ENCODE results near the gene PDLIM7.
"Not testable (repeated sequence)": the region's sequence is repeated elsewhere in the genome, so short reads cannot be mapped to it uniquely, and the experiment has no call there.

PDLIM7 gene

DNA sequence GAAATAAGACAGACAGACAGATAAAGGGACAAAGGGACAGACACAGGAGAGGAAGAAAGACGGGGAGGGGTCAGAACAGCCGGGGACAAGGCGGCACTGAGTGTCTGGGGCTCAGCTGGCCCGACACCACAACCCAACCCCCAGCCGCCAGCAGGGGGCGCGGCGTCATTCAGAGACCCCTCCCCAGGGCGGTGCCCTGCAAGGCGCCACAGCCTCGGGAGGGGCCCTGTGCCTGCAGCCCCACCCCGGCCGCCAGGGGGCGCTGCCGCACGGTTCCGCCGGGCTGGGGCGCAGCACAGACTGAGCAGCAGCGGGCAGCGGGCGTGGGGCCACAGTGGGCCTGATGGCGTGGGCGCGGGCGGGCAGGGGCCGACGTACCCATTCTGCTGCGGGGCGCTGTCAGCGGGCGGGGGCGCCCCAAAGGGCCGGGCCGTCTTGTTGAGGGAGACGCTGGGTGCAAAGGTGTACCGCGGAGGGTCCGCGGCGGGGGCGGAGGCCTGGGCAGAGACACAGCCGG lies 5.9 kb downstream of the PDLIM7 start:
- Histone ChIP-seq H3K36me3 (ENCODE audit: control insufficient read depth in 2 of 2, insufficient read depth in 2 of 2, low read length in 2 of 2) (peaks cover 5 to 9% of the 10 kb centered on the region in 2 donors), H3K4me3 (ENCODE audit: low read length in 2 of 2) (no peak overlapping the region), H3K27ac (ENCODE audit: low read depth in 2 of 2, low read length in 2 of 2) (no peak overlapping the region), H3K9ac (ENCODE audit: low read depth in 1 of 2, low read length in 2 of 2) (no peak overlapping the region), H3K27me3 (ENCODE audit: control insufficient read depth in 2 of 2, insufficient read depth in 2 of 2, low read length in 2 of 2) (no peaks in the 10 kb centered on the region), H3K4me1 (ENCODE audit: control insufficient read depth in 2 of 2, insufficient read depth in 2 of 2, low read length in 2 of 2) (peaks cover 20 to 22% of the 10 kb centered on the region in 2 donors), H3K9me3 (ENCODE audit: control insufficient read depth in 2 of 2, low read length in 2 of 2) (no peaks in the 10 kb centered on the region)

- Histone ChIP-seq H3K9me3 (ENCODE audit: control insufficient read depth in 2 of 2, low read length in 2 of 2) (no peaks in the 10 kb centered on the region), H3K27me3 (ENCODE audit: control insufficient read depth in 2 of 2, insufficient read depth in 2 of 2, low read length in 2 of 2) (no peaks in the 10 kb centered on the region), H3K4me1 (ENCODE audit: control insufficient read depth in 2 of 2, insufficient read depth in 2 of 2, low read length in 2 of 2) (peaks cover 18 to 21% of the 10 kb centered on the region in 2 donors), H3K9ac (ENCODE audit: low read depth in 1 of 2, low read length in 2 of 2) (no peak overlapping the region), H3K4me3 (ENCODE audit: low read length in 2 of 2) (no peak overlapping the region), H3K27ac (ENCODE audit: low read depth in 2 of 2, low read length in 2 of 2) (no peak overlapping the region), H3K36me3 (ENCODE audit: control insufficient read depth in 2 of 2, insufficient read depth in 2 of 2, low read length in 2 of 2) (peaks cover 5 to 12% of the 10 kb centered on the region in 2 donors)
These were observed 6.4 kb downstream of the PDLIM7 start for GRCh38 chr5:177490992-177491391.

GRCh38 chr5:177490311-177490991 lies 7.0 kb downstream of the PDLIM7 start:
- Histone ChIP-seq H3K27ac (ENCODE audit: low read depth in 2 of 2, low read length in 2 of 2) (no peak overlapping the region), H3K36me3 (ENCODE audit: control insufficient read depth in 2 of 2, insufficient read depth in 2 of 2, low read length in 2 of 2) (peaks cover 5 to 12% of the 10 kb centered on the region in 2 donors), H3K27me3 (ENCODE audit: control insufficient read depth in 2 of 2, insufficient read depth in 2 of 2, low read length in 2 of 2) (no peaks in the 10 kb centered on the region), H3K4me3 (ENCODE audit: low read length in 2 of 2) (no peak overlapping the region), H3K9me3 (ENCODE audit: control insufficient read depth in 2 of 2, low read length in 2 of 2) (no peaks in the 10 kb centered on the region), H3K9ac (ENCODE audit: low read depth in 1 of 2, low read length in 2 of 2) (no peak overlapping the region), H3K4me1 (ENCODE audit: control insufficient read depth in 2 of 2, insufficient read depth in 2 of 2, low read length in 2 of 2) (peaks cover 13 to 15% of the 10 kb centered on the region in 2 donors)

DNA sequence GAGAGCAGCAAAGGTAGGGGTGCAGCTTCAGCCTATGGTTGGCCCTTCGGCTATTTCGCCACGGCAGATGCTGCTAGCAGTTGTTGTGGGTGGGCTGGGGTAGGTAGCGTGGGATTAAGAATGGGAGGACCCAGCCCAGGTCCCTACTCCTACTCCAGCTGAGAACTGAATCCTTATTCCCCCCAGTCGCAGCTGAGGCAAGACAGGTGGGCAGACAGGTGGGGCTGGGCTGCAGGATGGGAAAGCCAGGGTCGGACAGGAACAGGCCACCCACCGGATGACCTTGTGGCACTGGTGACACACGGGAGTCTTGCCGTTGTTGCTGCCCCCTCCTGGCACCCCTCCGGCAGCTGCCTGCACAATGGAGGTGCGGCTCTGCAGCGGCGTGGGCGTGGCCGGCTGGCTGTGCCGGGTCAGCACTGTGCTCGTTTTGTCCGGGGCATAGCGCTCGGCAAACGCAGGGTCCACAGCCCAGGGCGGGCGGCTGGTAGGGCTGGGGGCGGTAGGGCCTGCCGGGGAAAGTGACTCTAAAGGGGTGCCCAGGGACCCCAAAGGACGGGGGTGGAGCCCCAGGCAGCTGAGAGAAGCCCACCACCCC lies 8.2 kb downstream of the PDLIM7 start:
- Histone ChIP-seq H3K27ac (ENCODE audit: low read depth in 2 of 2, low read length in 2 of 2) (no peak overlapping the region), H3K36me3 (ENCODE audit: control insufficient read depth in 2 of 2, insufficient read depth in 2 of 2, low read length in 2 of 2) (peaks cover 5 to 14% of the 10 kb centered on the region in 2 donors), H3K27me3 (ENCODE audit: control insufficient read depth in 2 of 2, insufficient read depth in 2 of 2, low read length in 2 of 2) (no peaks in the 10 kb centered on the region)

GRCh38 chr5:177487975-177488374 lies 9.4 kb downstream of the PDLIM7 start:
- Histone ChIP-seq H3K36me3 (ENCODE audit: control insufficient read depth in 2 of 2, insufficient read depth in 2 of 2, low read length in 2 of 2) (peaks cover 8 to 17% of the 10 kb centered on the region in 2 donors), H3K4me3 (ENCODE audit: low read length in 2 of 2) (no peak overlapping the region), H3K9me3 (ENCODE audit: control insufficient read depth in 2 of 2, low read length in 2 of 2) (no peaks in the 10 kb centered on the region), H3K27me3 (ENCODE audit: control insufficient read depth in 2 of 2, insufficient read depth in 2 of 2, low read length in 2 of 2) (no peaks in the 10 kb centered on the region), H3K9ac (ENCODE audit: low read depth in 1 of 2, low read length in 2 of 2) (no peak overlapping the region), H3K4me1 (ENCODE audit: control insufficient read depth in 2 of 2, insufficient read depth in 2 of 2, low read length in 2 of 2) (peaks cover 0 to 1% of the 10 kb centered on the region in 2 donors), H3K27ac (ENCODE audit: low read depth in 2 of 2, low read length in 2 of 2) (no peak overlapping the region)

More for the DNA sequence above, 8.2 kb downstream of the PDLIM7 start:
- Histone ChIP-seq H3K4me1 (ENCODE audit: control insufficient read depth in 2 of 2, insufficient read depth in 2 of 2, low read length in 2 of 2) (peaks cover 5 to 9% of the 10 kb centered on the region in 2 donors), H3K9me3 (ENCODE audit: control insufficient read depth in 2 of 2, low read length in 2 of 2) (no peaks in the 10 kb centered on the region), H3K9ac (ENCODE audit: low read depth in 1 of 2, low read length in 2 of 2) (no peak overlapping the region), H3K4me3 (ENCODE audit: low read length in 2 of 2) (no peak overlapping the region)

DNA sequence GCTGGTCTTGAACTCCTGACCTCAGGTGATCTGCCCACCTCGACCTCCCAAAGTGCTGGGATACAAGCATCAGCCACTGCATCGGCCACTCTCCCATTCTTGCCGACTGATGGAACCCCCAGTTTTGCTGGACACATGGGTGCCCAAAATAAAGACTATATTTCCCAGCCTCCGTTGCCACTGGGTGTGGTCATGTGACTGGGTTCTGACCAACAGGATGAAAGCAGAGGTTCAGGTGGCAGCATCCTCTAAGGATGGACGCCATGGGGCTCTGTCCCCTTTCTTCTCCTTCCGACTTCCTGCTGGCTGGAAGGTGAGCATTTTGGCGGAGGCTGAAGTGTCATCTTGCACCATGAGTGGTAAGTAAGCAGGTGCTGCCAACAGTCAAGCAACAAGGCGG lies 10.3 kb downstream of the PDLIM7 start:
- Histone ChIP-seq H3K36me3 (ENCODE audit: control insufficient read depth in 2 of 2, insufficient read depth in 2 of 2, low read length in 2 of 2) (peaks cover 8 to 17% of the 10 kb centered on the region in 2 donors), H3K27me3 (ENCODE audit: control insufficient read depth in 2 of 2, insufficient read depth in 2 of 2, low read length in 2 of 2) (no peaks in the 10 kb centered on the region), H3K9ac (ENCODE audit: low read depth in 1 of 2, low read length in 2 of 2) (no peak overlapping the region)

GRCh38 chr5:177486256-177486655 lies 11.1 kb downstream of the PDLIM7 start:
- Histone ChIP-seq H3K9ac (ENCODE audit: low read depth in 1 of 2, low read length in 2 of 2) (no peak overlapping the region), H3K27ac (ENCODE audit: low read depth in 2 of 2, low read length in 2 of 2) (no peak overlapping the region), H3K36me3 (ENCODE audit: control insufficient read depth in 2 of 2, insufficient read depth in 2 of 2, low read length in 2 of 2) (peaks cover 8 to 17% of the 10 kb centered on the region in 2 donors), H3K4me1 (ENCODE audit: control insufficient read depth in 2 of 2, insufficient read depth in 2 of 2, low read length in 2 of 2) (no peaks in the 10 kb centered on the region), H3K4me3 (ENCODE audit: low read length in 2 of 2) (no peak overlapping the region), H3K27me3 (ENCODE audit: control insufficient read depth in 2 of 2, insufficient read depth in 2 of 2, low read length in 2 of 2) (no peaks in the 10 kb centered on the region), H3K9me3 (ENCODE audit: control insufficient read depth in 2 of 2, low read length in 2 of 2) (no peaks in the 10 kb centered on the region)

More for the DNA sequence above, 10.3 kb downstream of the PDLIM7 start:
- Histone ChIP-seq H3K27ac (ENCODE audit: low read depth in 2 of 2, low read length in 2 of 2) (no peak overlapping the region), H3K9me3 (ENCODE audit: control insufficient read depth in 2 of 2, low read length in 2 of 2) (no peaks in the 10 kb centered on the region), H3K4me3 (ENCODE audit: low read length in 2 of 2) (no peak overlapping the region), H3K4me1 (ENCODE audit: control insufficient read depth in 2 of 2, insufficient read depth in 2 of 2, low read length in 2 of 2) (no peaks in the 10 kb centered on the region)

DNA sequence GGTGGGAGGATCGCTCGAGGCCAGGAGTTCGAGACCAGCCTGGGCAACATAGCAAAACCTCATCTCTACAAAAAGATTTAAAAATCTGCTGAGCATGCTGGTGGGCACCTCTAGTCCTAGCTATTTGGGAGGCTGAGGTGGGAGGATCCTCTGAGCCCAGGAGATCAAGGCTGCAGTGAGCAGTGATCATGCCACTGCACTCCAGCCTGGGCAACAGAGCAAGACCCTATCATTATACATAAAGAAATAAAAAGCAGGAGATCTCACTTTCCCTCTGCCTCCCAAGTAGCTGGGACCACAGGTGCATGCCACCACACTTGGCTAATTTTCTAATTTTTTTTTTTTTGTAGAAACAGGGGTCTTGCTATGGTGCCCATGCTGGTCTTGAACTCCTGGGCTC lies 11.7 kb downstream of the PDLIM7 start:
- not testable (repeated sequence) for H3K9ac ChIP-seq (ENCODE audit: low read depth in 1 of 2, low read length in 2 of 2); H3K9me3 ChIP-seq (ENCODE audit: control insufficient read depth in 2 of 2, low read length in 2 of 2); H3K27ac ChIP-seq (ENCODE audit: low read depth in 2 of 2, low read length in 2 of 2); H3K4me1 ChIP-seq (ENCODE audit: control insufficient read depth in 2 of 2, insufficient read depth in 2 of 2, low read length in 2 of 2); H3K4me3 ChIP-seq (ENCODE audit: low read length in 2 of 2); H3K27me3 ChIP-seq (ENCODE audit: control insufficient read depth in 2 of 2, insufficient read depth in 2 of 2, low read length in 2 of 2)
- peaks cover 8 to 17% of the 10 kb centered on the region in 2 donors for H3K36me3 ChIP-seq (ENCODE audit: control insufficient read depth in 2 of 2, insufficient read depth in 2 of 2, low read length in 2 of 2)

- no peaks in the 10 kb centered on the region for H3K27me3 ChIP-seq (ENCODE audit: control insufficient read depth in 2 of 2, insufficient read depth in 2 of 2, low read length in 2 of 2)
- no peak overlapping the region for H3K9ac ChIP-seq (ENCODE audit: low read depth in 1 of 2, low read length in 2 of 2)
- no peak overlapping the region for H3K4me3 ChIP-seq (ENCODE audit: low read length in 2 of 2)
- no peaks in the 10 kb centered on the region for H3K4me1 ChIP-seq (ENCODE audit: control insufficient read depth in 2 of 2, insufficient read depth in 2 of 2, low read length in 2 of 2)
- H3K27ac ChIP-seq (ENCODE audit: low read depth in 2 of 2, low read length in 2 of 2): no peak overlapping the region
- peaks cover 8 to 17% of the 10 kb centered on the region in 2 donors for H3K36me3 ChIP-seq (ENCODE audit: control insufficient read depth in 2 of 2, insufficient read depth in 2 of 2, low read length in 2 of 2)
- H3K9me3 ChIP-seq (ENCODE audit: control insufficient read depth in 2 of 2, low read length in 2 of 2): no peaks in the 10 kb centered on the region
These were observed 12.4 kb downstream of the PDLIM7 start for GRCh38 chr5:177484902-177485549.
